ENCODE data around the gene KIF3A.
A peak's percentile ranks its signal among the peaks of the same experiment; 100 is the strongest.

Gene KIF3A

GRCh38 chr5:132775476-132775961 is 38.2 kb upstream of the KIF3A start:
- peak overlapping the region; percentile 92 for H3K4me3 ChIP-seq
- TF ChIP-seq, protein P1, sequence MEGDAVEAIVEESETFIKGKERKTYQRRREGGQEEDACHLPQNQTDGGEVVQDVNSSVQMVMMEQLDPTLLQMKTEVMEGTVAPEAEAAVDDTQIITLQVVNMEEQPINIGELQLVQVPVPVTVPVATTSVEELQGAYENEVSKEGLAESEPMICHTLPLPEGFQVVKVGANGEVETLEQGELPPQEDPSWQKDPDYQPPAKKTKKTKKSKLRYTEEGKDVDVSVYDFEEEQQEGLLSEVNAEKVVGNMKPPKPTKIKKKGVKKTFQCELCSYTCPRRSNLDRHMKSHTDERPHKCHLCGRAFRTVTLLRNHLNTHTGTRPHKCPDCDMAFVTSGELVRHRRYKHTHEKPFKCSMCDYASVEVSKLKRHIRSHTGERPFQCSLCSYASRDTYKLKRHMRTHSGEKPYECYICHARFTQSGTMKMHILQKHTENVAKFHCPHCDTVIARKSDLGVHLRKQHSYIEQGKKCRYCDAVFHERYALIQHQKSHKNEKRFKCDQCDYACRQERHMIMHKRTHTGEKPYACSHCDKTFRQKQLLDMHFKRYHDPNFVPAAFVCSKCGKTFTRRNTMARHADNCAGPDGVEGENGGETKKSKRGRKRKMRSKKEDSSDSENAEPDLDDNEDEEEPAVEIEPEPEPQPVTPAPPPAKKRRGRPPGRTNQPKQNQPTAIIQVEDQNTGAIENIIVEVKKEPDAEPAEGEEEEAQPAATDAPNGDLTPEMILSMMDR (IDR thresholded peaks at IDR 0.05), result no peak
- DNase-seq (ENCODE audit: low spot score), result no peak
- peak overlapping the region; percentile 82 to 97 for H3K27ac ChIP-seq

- peak overlapping the region; percentile 92 for H3K4me3 ChIP-seq
- no peak for DNase-seq (ENCODE audit: low spot score)
Measured at GRCh38 chr5:132774896-132775295, 37.5 kb upstream of the KIF3A start.

DNA sequence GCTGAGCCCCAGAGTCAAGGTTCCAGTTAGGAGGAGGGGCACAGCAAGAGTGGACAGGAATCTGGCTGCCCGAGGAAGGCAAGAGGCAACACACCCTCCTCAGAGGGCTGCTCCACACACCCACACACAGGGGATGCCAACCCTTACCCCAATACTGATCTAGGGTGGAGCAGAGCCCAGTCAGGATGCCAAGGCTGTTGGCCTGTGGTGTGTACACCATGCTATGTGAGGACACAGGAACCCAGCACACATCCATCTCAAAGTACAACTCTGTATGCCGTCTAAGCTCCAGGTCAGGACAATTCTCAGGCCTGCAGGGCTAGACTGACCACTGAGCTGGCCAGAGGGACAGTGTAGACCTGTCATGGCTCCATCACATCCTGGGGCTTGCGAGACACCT is 37.1 kb upstream of the KIF3A start:
- no peak for DNase-seq (ENCODE audit: low spot score)
- peak overlapping the region; percentile 92 for H3K4me3 ChIP-seq
- H3K27ac ChIP-seq, result peak overlapping the region; percentile 82 to 97
- TF ChIP-seq, protein P1 (IDR thresholded peaks at IDR 0.05), result no peak

More at GRCh38 chr5:132774896-132775295, 37.5 kb upstream of the KIF3A start:
- TF ChIP-seq, protein P1 (IDR thresholded peaks at IDR 0.05), result no peak
- peak overlapping the region; percentile 82 to 97 for H3K27ac ChIP-seq

DNA sequence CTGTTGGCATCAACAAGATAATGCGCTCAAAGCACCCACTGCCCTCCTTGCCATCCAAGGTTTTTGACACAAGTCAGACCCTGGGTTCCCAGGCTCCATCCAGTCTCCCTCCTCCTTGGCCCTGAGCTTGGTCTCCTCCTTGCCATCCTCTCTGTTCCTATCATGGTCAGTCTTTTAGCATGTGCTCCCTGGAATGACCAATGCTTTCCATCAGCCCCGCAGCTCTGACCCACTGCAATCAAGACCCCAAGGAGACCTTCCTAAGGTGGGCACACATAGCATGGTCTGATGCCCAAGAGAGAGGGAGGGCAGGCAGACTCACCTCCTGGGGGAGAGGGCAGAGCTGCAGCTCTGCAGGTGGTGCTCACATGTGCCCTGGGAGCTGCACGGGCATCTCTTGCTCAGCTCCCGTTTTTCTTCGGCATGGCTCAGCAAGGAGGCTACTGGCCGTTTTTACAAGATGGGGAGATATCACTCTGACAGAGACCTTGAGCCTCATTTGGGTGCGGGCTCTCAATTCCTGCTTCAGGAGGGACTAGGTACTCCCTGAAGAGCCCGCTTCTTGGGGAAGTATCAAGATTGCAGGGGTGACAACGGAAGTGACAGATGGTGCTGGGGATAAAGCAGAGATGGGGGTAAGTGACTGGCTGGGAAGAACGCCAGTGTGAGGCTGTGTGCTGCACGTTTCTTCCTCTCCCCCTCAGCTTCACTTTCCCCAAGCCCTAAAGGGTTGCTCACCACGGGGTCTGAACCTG is 36.4 kb upstream of the KIF3A start:
- peak overlapping the region; percentile 82 to 97 for H3K27ac ChIP-seq
- DNase-seq (ENCODE audit: low spot score), result no peak
- peak overlapping the region; percentile 92 for H3K4me3 ChIP-seq
- TF ChIP-seq, protein P1 (IDR thresholded peaks at IDR 0.05), result no peak

DNA sequence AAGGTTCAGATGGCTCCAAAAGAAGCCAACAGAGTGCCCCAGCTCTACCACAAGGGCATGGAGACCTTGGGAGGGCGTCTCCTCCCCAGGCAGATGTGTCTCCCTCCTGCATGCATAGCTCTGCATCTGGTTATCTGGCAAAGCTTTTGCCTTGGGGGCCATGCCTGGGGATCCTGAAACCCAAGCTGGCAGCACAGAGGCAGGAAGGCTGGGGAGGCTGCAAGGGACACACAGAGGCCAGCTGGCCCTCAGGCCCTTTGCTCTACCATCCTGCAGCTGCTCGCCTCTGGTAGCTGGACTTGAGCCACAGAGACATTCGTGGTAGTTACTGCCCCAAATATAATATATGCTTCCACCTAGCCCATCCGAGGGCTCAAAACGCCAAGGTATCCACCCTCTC is 35.8 kb upstream of the KIF3A start:
- no peak for DNase-seq (ENCODE audit: low spot score)
- TF ChIP-seq, protein P1 (IDR thresholded peaks at IDR 0.05), result no peak
- Histone ChIP-seq H3K4me3 (no peak overlapping the region), H3K27ac (peak overlapping the region; percentile 79 to 97)

GRCh38 chr5:132772291-132773070 is 35.1 kb upstream of the KIF3A start:
- peak overlapping the region; percentile 79 to 97 for H3K27ac ChIP-seq
- TF ChIP-seq, protein P1 (IDR thresholded peaks at IDR 0.05), result no peak
- peak overlapping the region; percentile 31 for H3K4me3 ChIP-seq
- no peak for DNase-seq (ENCODE audit: low spot score)
